ENCODE data around the gene PLEKHO2.

DNA sequence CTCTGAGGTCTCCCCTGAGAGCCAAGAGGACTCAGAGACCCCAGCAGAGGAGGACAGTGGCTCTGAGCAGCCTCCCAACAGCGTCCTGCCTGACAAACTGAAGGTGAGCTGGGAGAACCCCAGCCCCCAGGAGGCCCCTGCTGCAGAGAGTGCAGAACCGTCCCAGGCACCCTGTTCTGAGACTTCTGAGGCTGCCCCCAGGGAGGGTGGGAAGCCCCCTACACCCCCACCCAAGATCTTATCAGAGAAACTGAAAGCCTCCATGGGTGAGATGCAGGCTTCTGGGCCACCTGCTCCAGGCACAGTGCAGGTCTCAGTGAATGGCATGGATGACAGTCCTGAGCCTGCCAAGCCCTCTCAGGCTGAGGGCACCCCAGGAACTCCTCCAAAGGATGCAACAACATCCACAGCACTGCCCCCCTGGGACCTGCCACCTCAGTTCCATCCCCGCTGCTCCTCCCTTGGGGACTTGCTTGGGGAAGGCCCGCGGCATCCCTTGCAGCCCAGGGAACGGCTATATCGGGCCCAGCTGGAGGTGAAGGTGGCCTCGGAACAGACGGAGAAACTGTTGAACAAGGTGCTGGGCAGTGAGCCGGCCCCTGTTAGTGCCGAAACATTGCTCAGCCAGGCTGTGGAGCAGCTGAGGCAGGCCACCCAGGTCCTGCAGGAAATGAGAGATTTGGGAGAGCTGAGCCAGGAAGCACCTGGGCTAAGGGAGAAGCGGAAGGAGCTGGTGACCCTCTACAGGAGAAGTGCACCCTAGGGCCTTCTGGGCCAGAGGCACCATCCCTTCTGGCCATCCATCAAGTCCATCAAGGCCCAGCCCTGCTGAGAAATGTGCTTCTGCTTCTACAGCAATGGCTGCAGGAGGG, 23.6 kb downstream of the PLEKHO2 start:
- TF ChIP-seq POLR2A (IDR thresholded peaks at IDR 0.05) (no peak), CTCF (IDR thresholded peaks at IDR 0.05) (no peak)
